Measurements from ENCODE around the gene RNF138. TPM values are rescaled to one million over a fixed set of nuclear protein-coding genes. Genes with fewer than 3 reads are reported as not detected.
A peak's percentile ranks its signal among the peaks of the same experiment; 100 is the strongest.

RNF138 gene
- total RNA-seq, 1 experiment from 2014 or later, result 103 TPM

DNA sequence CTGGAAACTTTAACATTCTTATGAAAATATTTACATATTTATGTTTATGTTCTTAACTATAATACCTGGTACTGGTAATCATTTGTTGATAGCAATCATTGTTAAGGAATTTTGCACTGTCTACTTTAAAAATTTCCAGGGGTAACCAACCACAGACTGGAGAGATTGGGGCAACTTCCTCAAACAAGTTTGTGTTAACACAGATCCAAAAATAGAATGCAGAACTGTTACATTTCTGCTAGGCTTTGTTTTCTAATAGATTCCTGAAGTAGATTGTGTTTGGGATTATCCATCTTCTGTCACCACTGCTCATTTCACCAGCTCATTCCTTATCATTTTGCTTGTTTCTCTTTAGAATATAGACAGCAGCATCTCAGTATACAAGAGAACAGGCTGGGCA, 49.3 kb upstream of the RNF138 start (continued):
- TF ChIP-seq IRF2 (CRISPR knock-in tag; IDR thresholded peaks at IDR 0.05; ENCODE audit: borderline replicate concordance, low read depth) (no peak), ELF4 (CRISPR knock-in tag; IDR thresholded peaks at IDR 0.05; ENCODE audit: low read depth) (no peak), TEAD1 (CRISPR knock-in tag; IDR thresholded peaks at IDR 0.05) (no peak)
- TF ChIP-seq, protein P1, sequence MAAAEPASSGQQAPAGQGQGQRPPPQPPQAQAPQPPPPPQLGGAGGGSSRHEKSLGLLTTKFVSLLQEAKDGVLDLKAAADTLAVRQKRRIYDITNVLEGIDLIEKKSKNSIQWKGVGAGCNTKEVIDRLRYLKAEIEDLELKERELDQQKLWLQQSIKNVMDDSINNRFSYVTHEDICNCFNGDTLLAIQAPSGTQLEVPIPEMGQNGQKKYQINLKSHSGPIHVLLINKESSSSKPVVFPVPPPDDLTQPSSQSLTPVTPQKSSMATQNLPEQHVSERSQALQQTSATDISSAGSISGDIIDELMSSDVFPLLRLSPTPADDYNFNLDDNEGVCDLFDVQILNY (CRISPR knock-in tag; IDR thresholded peaks at IDR 0.05), result no peak
- TF ChIP-seq, protein P2, sequence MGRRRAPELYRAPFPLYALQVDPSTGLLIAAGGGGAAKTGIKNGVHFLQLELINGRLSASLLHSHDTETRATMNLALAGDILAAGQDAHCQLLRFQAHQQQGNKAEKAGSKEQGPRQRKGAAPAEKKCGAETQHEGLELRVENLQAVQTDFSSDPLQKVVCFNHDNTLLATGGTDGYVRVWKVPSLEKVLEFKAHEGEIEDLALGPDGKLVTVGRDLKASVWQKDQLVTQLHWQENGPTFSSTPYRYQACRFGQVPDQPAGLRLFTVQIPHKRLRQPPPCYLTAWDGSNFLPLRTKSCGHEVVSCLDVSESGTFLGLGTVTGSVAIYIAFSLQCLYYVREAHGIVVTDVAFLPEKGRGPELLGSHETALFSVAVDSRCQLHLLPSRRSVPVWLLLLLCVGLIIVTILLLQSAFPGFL (CRISPR knock-in tag; IDR thresholded peaks at IDR 0.05; ENCODE audit: borderline replicate concordance), result no peak
- TF ChIP-seq, protein P3, sequence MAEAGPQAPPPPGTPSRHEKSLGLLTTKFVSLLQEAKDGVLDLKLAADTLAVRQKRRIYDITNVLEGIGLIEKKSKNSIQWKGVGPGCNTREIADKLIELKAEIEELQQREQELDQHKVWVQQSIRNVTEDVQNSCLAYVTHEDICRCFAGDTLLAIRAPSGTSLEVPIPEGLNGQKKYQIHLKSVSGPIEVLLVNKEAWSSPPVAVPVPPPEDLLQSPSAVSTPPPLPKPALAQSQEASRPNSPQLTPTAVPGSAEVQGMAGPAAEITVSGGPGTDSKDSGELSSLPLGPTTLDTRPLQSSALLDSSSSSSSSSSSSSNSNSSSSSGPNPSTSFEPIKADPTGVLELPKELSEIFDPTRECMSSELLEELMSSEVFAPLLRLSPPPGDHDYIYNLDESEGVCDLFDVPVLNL (CRISPR knock-in tag; IDR thresholded peaks at IDR 0.05; ENCODE audit: borderline replicate concordance, low read depth), result no peak

- ATAC-seq (peak; percentile 81), DNase-seq (ENCODE audit: low spot score) (no peak)
- no peaks in the 10 kb centered on the region for H3K27me3 Mint-ChIP-seq (ENCODE audit: low read depth)
- H3K36me3 Mint-ChIP-seq, result peaks cover 19% of the 10 kb centered on the region
- 0 out of 2 replicates have a peak, but pooled peaks cover 4% of the 10 kb centered on the region for H3K9me3 Mint-ChIP-seq
- ChIA-PET CTCF (interaction anchor here (0.6 to 1.0 kb wide), 3 partner anchors 9 to 106 kb away, joined by 3 read pairs; partner anchors contain the start of gene TRAPPC8), POLR2A (no interaction called here)
- H3K4me1 Mint-ChIP-seq, result peaks cover 7% of the 10 kb centered on the region
- H3K27ac Mint-ChIP-seq, result peak overlapping the region; percentile 55; the same call in 1 of the 2 replicates
- H3K4me3 Mint-ChIP-seq, result no peak overlapping the region
- TF ChIP-seq ZNF138 (CRISPR knock-in tag; conservative IDR thresholded peaks at IDR 0.05) (no peak), SP1 (CRISPR knock-in tag; conservative IDR thresholded peaks at IDR 0.05) (no peak), CREM (CRISPR knock-in tag; IDR thresholded peaks at IDR 0.05) (no peak), MXD4 (CRISPR knock-in tag; IDR thresholded peaks at IDR 0.05; ENCODE audit: borderline replicate concordance) (no peak), GTF2I (CRISPR knock-in tag; conservative IDR thresholded peaks at IDR 0.05) (no peak), E2F1 (CRISPR knock-in tag; IDR thresholded peaks at IDR 0.05) (no peak), ELF4 (CRISPR knock-in tag; IDR thresholded peaks at IDR 0.05; ENCODE audit: low read depth) (no peak), CBFB (CRISPR knock-in tag; IDR thresholded peaks at IDR 0.05; ENCODE audit: low read depth) (no peak), IRF2 (CRISPR knock-in tag; IDR thresholded peaks at IDR 0.05; ENCODE audit: borderline replicate concordance, low read depth) (no peak), SOX15 (CRISPR knock-in tag; IDR thresholded peaks at IDR 0.05) (no peak), MYBL2 (CRISPR knock-in tag; IDR thresholded peaks at IDR 0.05) (no peak), ZNF671 (CRISPR knock-in tag; IDR thresholded peaks at IDR 0.05) (no peak)
- TF ChIP-seq, protein P4, sequence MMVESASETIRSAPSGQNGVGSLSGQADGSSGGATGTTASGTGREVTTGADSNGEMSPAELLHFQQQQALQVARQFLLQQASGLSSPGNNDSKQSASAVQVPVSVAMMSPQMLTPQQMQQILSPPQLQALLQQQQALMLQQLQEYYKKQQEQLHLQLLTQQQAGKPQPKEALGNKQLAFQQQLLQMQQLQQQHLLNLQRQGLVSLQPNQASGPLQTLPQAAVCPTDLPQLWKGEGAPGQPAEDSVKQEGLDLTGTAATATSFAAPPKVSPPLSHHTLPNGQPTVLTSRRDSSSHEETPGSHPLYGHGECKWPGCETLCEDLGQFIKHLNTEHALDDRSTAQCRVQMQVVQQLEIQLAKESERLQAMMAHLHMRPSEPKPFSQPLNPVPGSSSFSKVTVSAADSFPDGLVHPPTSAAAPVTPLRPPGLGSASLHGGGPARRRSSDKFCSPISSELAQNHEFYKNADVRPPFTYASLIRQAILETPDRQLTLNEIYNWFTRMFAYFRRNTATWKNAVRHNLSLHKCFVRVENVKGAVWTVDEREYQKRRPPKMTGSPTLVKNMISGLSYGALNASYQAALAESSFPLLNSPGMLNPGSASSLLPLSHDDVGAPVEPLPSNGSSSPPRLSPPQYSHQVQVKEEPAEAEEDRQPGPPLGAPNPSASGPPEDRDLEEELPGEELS (CRISPR knock-in tag; IDR thresholded peaks at IDR 0.05), result no peak
- TF ChIP-seq, protein P5, sequence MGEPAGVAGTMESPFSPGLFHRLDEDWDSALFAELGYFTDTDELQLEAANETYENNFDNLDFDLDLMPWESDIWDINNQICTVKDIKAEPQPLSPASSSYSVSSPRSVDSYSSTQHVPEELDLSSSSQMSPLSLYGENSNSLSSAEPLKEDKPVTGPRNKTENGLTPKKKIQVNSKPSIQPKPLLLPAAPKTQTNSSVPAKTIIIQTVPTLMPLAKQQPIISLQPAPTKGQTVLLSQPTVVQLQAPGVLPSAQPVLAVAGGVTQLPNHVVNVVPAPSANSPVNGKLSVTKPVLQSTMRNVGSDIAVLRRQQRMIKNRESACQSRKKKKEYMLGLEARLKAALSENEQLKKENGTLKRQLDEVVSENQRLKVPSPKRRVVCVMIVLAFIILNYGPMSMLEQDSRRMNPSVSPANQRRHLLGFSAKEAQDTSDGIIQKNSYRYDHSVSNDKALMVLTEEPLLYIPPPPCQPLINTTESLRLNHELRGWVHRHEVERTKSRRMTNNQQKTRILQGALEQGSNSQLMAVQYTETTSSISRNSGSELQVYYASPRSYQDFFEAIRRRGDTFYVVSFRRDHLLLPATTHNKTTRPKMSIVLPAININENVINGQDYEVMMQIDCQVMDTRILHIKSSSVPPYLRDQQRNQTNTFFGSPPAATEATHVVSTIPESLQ (CRISPR knock-in tag; IDR thresholded peaks at IDR 0.05), result no peak
- TF ChIP-seq, protein P6, sequence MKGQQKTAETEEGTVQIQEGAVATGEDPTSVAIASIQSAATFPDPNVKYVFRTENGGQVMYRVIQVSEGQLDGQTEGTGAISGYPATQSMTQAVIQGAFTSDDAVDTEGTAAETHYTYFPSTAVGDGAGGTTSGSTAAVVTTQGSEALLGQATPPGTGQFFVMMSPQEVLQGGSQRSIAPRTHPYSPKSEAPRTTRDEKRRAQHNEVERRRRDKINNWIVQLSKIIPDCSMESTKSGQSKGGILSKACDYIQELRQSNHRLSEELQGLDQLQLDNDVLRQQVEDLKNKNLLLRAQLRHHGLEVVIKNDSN (CRISPR knock-in tag; IDR thresholded peaks at IDR 0.05), result no peak
These were observed 43.1 kb upstream of the RNF138 start for GRCh38 chr18:32048507-32049091.
